Measurements from ENCODE around the gene SCEL. TPM values are rescaled to one million over a fixed set of nuclear protein-coding genes. Genes with fewer than 3 reads are reported as not detected.

SCEL gene
- total and polyA plus RNA-seq, 2 experiments from 2014 or later, result not detected

DNA sequence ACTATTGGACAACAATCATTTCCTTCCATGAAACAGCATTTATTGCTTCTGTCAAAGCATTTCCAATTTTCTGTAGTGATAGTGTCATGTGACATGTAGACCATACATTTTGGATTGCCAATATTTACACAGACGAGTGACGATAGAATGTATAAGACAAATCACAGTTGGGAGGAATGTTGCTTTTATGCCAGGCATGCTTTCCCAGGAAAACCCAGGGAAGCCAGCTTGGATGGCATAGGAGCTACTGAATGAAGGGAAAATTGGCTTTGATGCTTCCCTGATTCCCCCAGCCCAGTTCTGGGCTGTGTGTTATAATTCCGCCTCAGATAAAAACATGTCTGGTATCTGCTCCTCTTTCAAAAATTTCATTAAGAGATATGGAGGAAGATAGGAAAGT lies 22.5 kb downstream of the SCEL start:
- H3K9me3 ChIP-seq (ENCODE audit: low read depth), result no peaks in the 10 kb centered on the region
- H3K27ac ChIP-seq, result no peak overlapping the region
- peaks cover 8% of the 10 kb centered on the region for H3K27me3 ChIP-seq
- H3K4me3 ChIP-seq, result no peak overlapping the region
- DNase-seq (ENCODE audit: low read depth in 1 of 2, low spot score in 1 of 2), result no peak
- H3K4me1 ChIP-seq (ENCODE audit: low read depth), result no peaks in the 10 kb centered on the region
- TF ChIP-seq, protein P1, sequence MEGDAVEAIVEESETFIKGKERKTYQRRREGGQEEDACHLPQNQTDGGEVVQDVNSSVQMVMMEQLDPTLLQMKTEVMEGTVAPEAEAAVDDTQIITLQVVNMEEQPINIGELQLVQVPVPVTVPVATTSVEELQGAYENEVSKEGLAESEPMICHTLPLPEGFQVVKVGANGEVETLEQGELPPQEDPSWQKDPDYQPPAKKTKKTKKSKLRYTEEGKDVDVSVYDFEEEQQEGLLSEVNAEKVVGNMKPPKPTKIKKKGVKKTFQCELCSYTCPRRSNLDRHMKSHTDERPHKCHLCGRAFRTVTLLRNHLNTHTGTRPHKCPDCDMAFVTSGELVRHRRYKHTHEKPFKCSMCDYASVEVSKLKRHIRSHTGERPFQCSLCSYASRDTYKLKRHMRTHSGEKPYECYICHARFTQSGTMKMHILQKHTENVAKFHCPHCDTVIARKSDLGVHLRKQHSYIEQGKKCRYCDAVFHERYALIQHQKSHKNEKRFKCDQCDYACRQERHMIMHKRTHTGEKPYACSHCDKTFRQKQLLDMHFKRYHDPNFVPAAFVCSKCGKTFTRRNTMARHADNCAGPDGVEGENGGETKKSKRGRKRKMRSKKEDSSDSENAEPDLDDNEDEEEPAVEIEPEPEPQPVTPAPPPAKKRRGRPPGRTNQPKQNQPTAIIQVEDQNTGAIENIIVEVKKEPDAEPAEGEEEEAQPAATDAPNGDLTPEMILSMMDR (IDR thresholded peaks at IDR 0.05; ENCODE audit: low read depth, low read length), result no peak
- no peaks in the 10 kb centered on the region for H3K36me3 ChIP-seq

DNA sequence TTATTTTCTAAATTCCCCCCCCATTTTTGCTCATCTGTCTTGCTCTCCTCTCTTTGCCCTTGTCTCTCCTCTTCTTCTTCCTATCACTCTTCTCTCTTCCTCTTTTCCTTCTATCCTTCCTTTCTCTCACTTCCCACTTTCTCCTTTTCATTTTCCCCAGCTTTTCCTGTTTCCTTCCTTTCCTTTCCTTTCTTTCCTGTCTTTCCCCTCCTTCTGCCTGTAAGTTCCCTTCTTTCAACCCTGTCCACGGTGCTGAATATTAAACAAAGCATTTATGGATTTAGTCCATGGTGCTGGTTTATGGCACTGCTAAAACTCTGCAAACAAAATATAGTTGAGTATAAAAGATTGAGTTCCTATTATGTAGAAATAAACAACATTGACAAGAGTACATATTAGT lies 27.6 kb downstream of the SCEL start:
- Histone ChIP-seq H3K27ac (no peak overlapping the region), H3K4me3 (no peak overlapping the region), H3K9me3 (ENCODE audit: low read depth) (no peaks in the 10 kb centered on the region), H3K4me1 (ENCODE audit: low read depth) (no peaks in the 10 kb centered on the region), H3K36me3 (no peaks in the 10 kb centered on the region), H3K27me3 (no peaks in the 10 kb centered on the region)
- TF ChIP-seq, protein P1 (IDR thresholded peaks at IDR 0.05; ENCODE audit: low read depth, low read length), result no peak
- peak; percentile 44 to 66 for DNase-seq (ENCODE audit: low read depth in 1 of 2, low spot score in 1 of 2)

DNA sequence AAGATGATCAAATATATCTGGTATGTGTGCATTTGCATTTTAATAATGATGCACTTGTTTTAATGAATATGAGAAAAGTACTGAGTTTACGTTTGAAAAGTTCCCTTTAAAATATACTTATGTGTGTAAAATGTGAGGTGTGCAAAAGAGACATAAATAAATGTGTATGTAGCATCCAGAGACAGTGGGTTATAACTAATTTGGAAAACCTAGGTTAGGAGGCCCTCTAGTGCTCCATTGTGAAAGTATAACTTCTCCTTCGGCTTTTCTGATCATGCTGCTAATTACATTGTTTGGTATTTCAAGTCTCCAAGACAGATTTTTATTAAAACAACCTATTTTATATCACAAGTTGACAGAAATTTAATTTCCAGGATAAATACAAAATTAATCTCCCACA lies 30.1 kb downstream of the SCEL start:
- no peaks in the 10 kb centered on the region for H3K4me1 ChIP-seq (ENCODE audit: low read depth)
- H3K36me3 ChIP-seq, result no peaks in the 10 kb centered on the region
- H3K27ac ChIP-seq, result no peak overlapping the region
- no peaks in the 10 kb centered on the region for H3K27me3 ChIP-seq
- no peak overlapping the region for H3K4me3 ChIP-seq
- no peaks in the 10 kb centered on the region for H3K9me3 ChIP-seq (ENCODE audit: low read depth)
- TF ChIP-seq, protein P1 (IDR thresholded peaks at IDR 0.05; ENCODE audit: low read depth, low read length), result peak; percentile 62
- peak; percentile 53 to 58 for DNase-seq (ENCODE audit: low read depth in 1 of 2, low spot score in 1 of 2)

DNA sequence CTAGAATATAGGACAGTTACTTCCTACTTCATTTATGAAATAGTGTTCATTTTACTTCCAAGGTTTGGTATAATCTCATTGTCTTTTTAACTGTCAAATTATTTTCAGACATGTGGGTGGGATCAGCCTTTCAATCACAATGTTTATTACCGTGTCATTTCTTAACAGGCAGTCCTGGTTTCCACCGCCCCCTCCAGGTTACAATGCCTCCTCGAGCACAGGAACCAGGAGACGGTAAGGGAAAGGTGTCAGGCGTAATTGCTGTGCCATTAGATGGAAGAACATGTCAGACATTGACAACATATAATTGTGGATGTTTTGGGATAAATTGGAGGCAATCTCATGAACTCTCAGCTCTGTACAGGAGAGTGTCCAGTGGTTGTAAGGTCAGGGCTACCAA lies 36.5 kb downstream of the SCEL start:
- no peak for DNase-seq (ENCODE audit: low read depth in 1 of 2, low spot score in 1 of 2)
- Histone ChIP-seq H3K4me3 (no peak overlapping the region), H3K4me1 (ENCODE audit: low read depth) (no peaks in the 10 kb centered on the region), H3K36me3 (no peaks in the 10 kb centered on the region), H3K9me3 (ENCODE audit: low read depth) (no peaks in the 10 kb centered on the region), H3K27ac (no peak overlapping the region), H3K27me3 (no peaks in the 10 kb centered on the region)
- TF ChIP-seq, protein P1 (IDR thresholded peaks at IDR 0.05; ENCODE audit: low read depth, low read length), result no peak

DNA sequence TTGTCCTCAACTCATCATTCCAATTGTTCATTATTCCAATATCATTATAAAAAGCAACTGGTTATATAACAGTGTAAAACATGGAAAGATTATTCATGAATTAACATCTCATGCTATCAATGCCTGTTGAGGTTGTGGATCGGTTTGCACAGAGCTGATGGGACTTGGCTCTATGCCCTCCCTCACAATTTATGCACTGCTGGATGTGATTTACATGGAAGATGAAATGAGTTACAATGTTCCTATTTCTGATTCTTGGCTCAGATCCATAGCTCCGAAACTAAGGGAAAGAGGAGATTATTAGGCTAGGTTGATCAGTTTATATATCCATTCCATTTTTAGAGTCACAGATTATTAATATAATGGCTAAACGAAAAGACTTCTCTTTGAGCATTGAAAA lies 38.6 kb downstream of the SCEL start:
- no peaks in the 10 kb centered on the region for H3K4me1 ChIP-seq (ENCODE audit: low read depth)
- no peaks in the 10 kb centered on the region for H3K9me3 ChIP-seq (ENCODE audit: low read depth)
- H3K36me3 ChIP-seq, result no peaks in the 10 kb centered on the region
- H3K27ac ChIP-seq, result no peak overlapping the region
- TF ChIP-seq, protein P1 (IDR thresholded peaks at IDR 0.05; ENCODE audit: low read depth, low read length), result no peak
- H3K27me3 ChIP-seq, result no peaks in the 10 kb centered on the region
- no peak overlapping the region for H3K4me3 ChIP-seq
- DNase-seq (ENCODE audit: low read depth in 1 of 2, low spot score in 1 of 2), result no peak

DNA sequence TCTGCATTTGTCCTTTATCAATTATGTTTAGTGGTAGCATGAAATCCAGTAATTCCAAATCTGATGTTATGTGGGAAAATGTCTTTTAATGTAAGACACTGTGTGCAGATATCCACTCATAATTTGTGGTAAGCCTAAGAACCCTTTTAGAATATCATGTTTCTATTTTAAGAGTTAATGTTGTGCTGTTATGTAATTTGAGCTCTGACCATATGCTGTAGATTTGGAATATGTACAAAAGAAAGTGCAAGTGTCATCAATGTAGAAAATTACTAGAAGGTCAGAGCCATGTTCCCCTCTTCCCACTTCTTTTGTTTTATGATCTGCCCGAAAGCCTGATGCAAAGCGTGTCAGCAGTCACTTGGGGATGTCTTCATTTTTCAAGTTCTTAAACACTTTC lies 44.5 kb downstream of the SCEL start:
- TF ChIP-seq, protein P1 (IDR thresholded peaks at IDR 0.05; ENCODE audit: low read depth, low read length), result no peak
- no peak overlapping the region for H3K4me3 ChIP-seq
- H3K27ac ChIP-seq, result no peak overlapping the region
- no peaks in the 10 kb centered on the region for H3K9me3 ChIP-seq (ENCODE audit: low read depth)
- no peak for DNase-seq (ENCODE audit: low read depth in 1 of 2, low spot score in 1 of 2)
- no peaks in the 10 kb centered on the region for H3K4me1 ChIP-seq (ENCODE audit: low read depth)
- H3K36me3 ChIP-seq, result no peaks in the 10 kb centered on the region
- H3K27me3 ChIP-seq, result no peaks in the 10 kb centered on the region
